ENCODE data around the gene ELF1. TPM values are rescaled to one million over a fixed set of nuclear protein-coding genes. Genes with fewer than 3 reads are reported as not detected.

ELF1 gene
- total and polyA plus RNA-seq, 2 donors from 2014 or later, result 12.0 to 95.1 TPM

GRCh38 chr13:41061914-41062837, 43.1 kb upstream of the ELF1 start:
- no peaks in the 10 kb centered on the region for H3K27me3 ChIP-seq (ENCODE audit: control insufficient read depth, insufficient read depth, low read length)
- FAIRE-seq (no peak), DNase-seq (peak in 1 of 5 donors; percentile 84)
- intact Hi-C loops (cut with DNase I), result no loop called here
- no peaks in the 10 kb centered on the region for H3K9me3 ChIP-seq (ENCODE audit: control insufficient read depth in 2 of 3, insufficient read depth in 1 of 3, low read length in 3 of 3)
- peak overlapping the region; percentile 69 to 91 (median 83) for H3K9ac ChIP-seq (ENCODE audit: low read length in 3 of 3)
- H3K27ac ChIP-seq (ENCODE audit: low read depth in 2 of 2, low read length in 2 of 2), result peak overlapping the region; percentile 98
- H3K4me1 ChIP-seq (ENCODE audit: control insufficient read depth in 2 of 3, insufficient read depth in 2 of 3, low read depth in 1 of 3, low read length in 3 of 3), result peaks cover 0 to 24% (median 6%) of the 10 kb centered on the region in 3 donors
- no peak for TF ChIP-seq CTCF (IDR thresholded peaks at IDR 0.05; ENCODE audit: borderline replicate concordance, extremely low read depth, insufficient read depth)
- H3K4me3 ChIP-seq (ENCODE audit: low read length in 3 of 3), result peak overlapping the region; percentile 91 to 92 (median 92)
- peaks cover 6 to 19% (median 12%) of the 10 kb centered on the region in 3 donors for H3K36me3 ChIP-seq (ENCODE audit: control insufficient read depth in 2 of 3, insufficient read depth in 3 of 3, low read length in 3 of 3)

- intact Hi-C loops (cut with DNase I), result no loop called here
- H3K36me3 ChIP-seq (ENCODE audit: control insufficient read depth in 2 of 3, insufficient read depth in 3 of 3, low read length in 3 of 3), result peaks cover 5 to 13% (median 6%) of the 10 kb centered on the region in 3 donors
- DNase-seq (peak; percentile 96 to 99 (median 97)), FAIRE-seq (no peak)
- peak; percentile 15 for TF ChIP-seq CTCF (IDR thresholded peaks at IDR 0.05; ENCODE audit: borderline replicate concordance, extremely low read depth, insufficient read depth)
- H3K27ac ChIP-seq (ENCODE audit: low read depth in 2 of 2, low read length in 2 of 2), result peak within 1 kb of the TSS; percentile 98
- H3K27me3 ChIP-seq (ENCODE audit: control insufficient read depth, insufficient read depth, low read length), result no peaks in the 10 kb centered on the region
- peaks cover 0 to 24% (median 6%) of the 10 kb centered on the region in 3 donors for H3K4me1 ChIP-seq (ENCODE audit: control insufficient read depth in 2 of 3, insufficient read depth in 2 of 3, low read depth in 1 of 3, low read length in 3 of 3)
- no peaks in the 10 kb centered on the region for H3K9me3 ChIP-seq (ENCODE audit: control insufficient read depth in 2 of 3, insufficient read depth in 1 of 3, low read length in 3 of 3)
- H3K4me3 ChIP-seq (ENCODE audit: low read length in 3 of 3), result peak within 1 kb of the TSS; percentile 91 to 92 (median 92)
- peak within 1 kb of the TSS; percentile 83 to 91 (median 91) for H3K9ac ChIP-seq (ENCODE audit: low read length in 3 of 3)
Observed at GRCh38 chr13:41061075-41061913, 42.2 kb upstream of the ELF1 start, which contains the start of gene WBP4. TSS of gene WBP4 (plus strand) at chr13:41061509. CDS start at chr13:41061674, 165 bp downstream.

GRCh38 chr13:41060724-41061074, 41.6 kb upstream of the ELF1 start:
- H3K9ac ChIP-seq (ENCODE audit: low read length in 3 of 3), result peak overlapping the region; percentile 83 to 91 (median 91)
- FAIRE-seq (no peak), DNase-seq (peak; percentile 93 to 96 (median 94))
- no peaks in the 10 kb centered on the region for H3K9me3 ChIP-seq (ENCODE audit: control insufficient read depth in 2 of 3, insufficient read depth in 1 of 3, low read length in 3 of 3)
- peaks cover 2 to 7% (median 4%) of the 10 kb centered on the region in 3 donors for H3K36me3 ChIP-seq (ENCODE audit: control insufficient read depth in 2 of 3, insufficient read depth in 3 of 3, low read length in 3 of 3)
- H3K27me3 ChIP-seq (ENCODE audit: control insufficient read depth, insufficient read depth, low read length), result no peaks in the 10 kb centered on the region
- H3K27ac ChIP-seq (ENCODE audit: low read depth in 2 of 2, low read length in 2 of 2), result peak overlapping the region; percentile 98
- H3K4me1 ChIP-seq (ENCODE audit: control insufficient read depth in 2 of 3, insufficient read depth in 2 of 3, low read depth in 1 of 3, low read length in 3 of 3), result peaks cover 0 to 24% (median 6%) of the 10 kb centered on the region in 3 donors
- intact Hi-C loops (cut with DNase I), result no loop called here
- H3K4me3 ChIP-seq (ENCODE audit: low read length in 3 of 3), result peak overlapping the region; percentile 91 to 92 (median 92)
- no peak for TF ChIP-seq CTCF (IDR thresholded peaks at IDR 0.05; ENCODE audit: borderline replicate concordance, extremely low read depth, insufficient read depth)
